Heart right ventricle (tissue), 16 donors: ENCODE results near the gene SPAG5. TPM values are rescaled to one million over a fixed set of nuclear protein-coding genes. Genes with fewer than 3 reads are reported as not detected.

Experiments used
- ATAC-seq, 8 donors: fragments of 200-7000 bp; cut with Tn5 transposase; one replicate each; pipeline ENCODE4 v1.9.1; 2020; ENCODE audit warnings: mild to moderate bottlenecking in 8 of 8, moderate library complexity in 8 of 8, moderate number of reproducible peaks in 1 of 8
- DNase-seq, 2 donors: peaks; one replicate each; pipeline ENCODE4 v3.0.0-alpha.2; 2020
- H3K27ac ChIP-seq, 10 donors: fragments of 200-600 bp; sonication (generic) in 2 of 10; one replicate each; pipeline versions ENCODE4 v1.5.0 to v1.8.0; 2020 to 2022; ENCODE audit warnings: mild to moderate bottlenecking in 3 of 10
- H3K27me3 ChIP-seq, 7 donors: fragments of 200-600 bp; one replicate each; pipeline ENCODE4 v1.8.0; 2021 to 2022; ENCODE audit warnings: mild to moderate bottlenecking in 2 of 7
- H3K36me3 ChIP-seq, 9 donors: fragments of 200-600 bp; sonication (generic) in 1 of 9; one replicate each; pipeline versions ENCODE4 v1.5.0 to v1.8.0; 2020 to 2022; ENCODE audit warnings: mild to moderate bottlenecking in 2 of 9
- H3K4me1 ChIP-seq, 9 donors: fragments of 200-600 bp; sonication (generic) in 1 of 9; one replicate each; pipeline versions ENCODE4 v1.5.0 to v1.8.0; 2020 to 2022; ENCODE audit warnings: mild to moderate bottlenecking in 4 of 9
- H3K4me3 ChIP-seq, 10 donors: fragments of 200-600 bp; sonication (generic) in 2 of 10; one replicate each; pipeline versions ENCODE4 v1.5.0 to v1.8.0; 2020 to 2022; ENCODE audit warnings: mild to moderate bottlenecking in 7 of 10, moderate library complexity in 2 of 10
- H3K9me3 ChIP-seq, 11 donors: fragments of 200-600 bp in 10 of 11; sonication (generic) in 2 of 11; one replicate each; pipeline versions ENCODE4 v1.5.0 to v1.8.0; 2013 to 2022; ENCODE audit warnings: mild to moderate bottlenecking in 2 of 11, control low read depth in 1 of 11, moderate library complexity in 1 of 11
- CTCF ChIP-seq, 9 donors: fragments of 200-600 bp; sonication (generic) in 2 of 9; IDR thresholded peaks; one replicate each; pipeline versions ENCODE4 v1.5.0 to v1.8.0; 2021 to 2022; ENCODE audit warnings: antibody characterized with exemption in 9 of 9, mild to moderate bottlenecking in 5 of 9, moderate library complexity in 1 of 9
- WGBS, 2 donors: extraction: QIAGEN DNeasy Blood & Tissue Kit; methylation state at CpG; one replicate each; pipeline ENCODE4 v1.1.7; 2013; ENCODE audit warnings: inconsistent platforms in 1 of 2; 5-methylcytosine and 5-hydroxymethylcytosine counted together
- intact Hi-C, 10 donors: fragments of 100-400 bp; cut with DNase I; formaldehyde crosslinking; loops; one replicate each; pipeline versions ENCODE4 v1.11.1 to v1.14.2; 2022
- polyA plus RNA-seq, 2 donors: library from polyadenylated mRNA; stranded (reverse); fragments of 200-250 nt; gene quantifications; one replicate each; pipeline ENCODE4 v1.2.3, GENCODE V29; 2013
- total RNA-seq, 10 donors: library from RNA; stranded (reverse); fragmentation: NEBNext Ultra II Directional in 3 of 10; extraction: Animal tissue kit (Norgen Biotek cat#: 25700) in 3 of 10; gene quantifications; one replicate each; pipeline versions ENCODE4 v1.2.1 to v1.2.4, GENCODE V29; 2021 to 2023
- donor health status: Arrhythmogenic right ventricular cardiomyopathy.
- donor health status: ischemic (EF 13 %, LVEDD 7.1; RV severe dilation, severe dysfunction).
- donor health status: healthy with polysubstance abuse.
- donor health status: DM: no; HTN: yes; CAD: no.
- donor health status: DM: no; HTN: no; CAD: no.
- donor health status: ischemic (EF 25% LVEDD 6.9; RV normal size, moderate dysfunction).
- donor health status: ischemic (EF 25% LVEDD 5.7; RV mildly dilated, moderate dysfunction).
- donor health status: healthy.
- donor health status: DM: yes; HTN: yes; CAD: no.
- donor health status: Ischemic cardiomyopathy.
- donor health status: ischemic (EF 35%, LVEDD 5.7; RV mildly dilated, moderate dysfunction).
- donor health status: nonischemic (EF 11% LVEDD 7.7; RV severe dilation, severe dysfunction).
- donor health status: DM: yes; HTN: yes; CAD: no.
- donor health status: PGD.
- donor health status: ischemic (EF 29% LVEDD 5.4; RV normal size, mild dysfunction).
- donor health status: nonischemic (EF 23%, LVEDD 6.1; RV moderate dilation, normal function).

The SPAG5 gene
- total and polyA plus RNA-seq, 12 donors: 0.55 to 6.5 (median 1.2) TPM

- Histone ChIP-seq H3K4me1 (no peaks in the 10 kb centered on the region), H3K27me3 (no peaks in the 10 kb centered on the region), H3K27ac (no peak overlapping the region), H3K4me3 (no peak overlapping the region), H3K36me3 (peaks cover 0 to 82% (median 0%) of the 10 kb centered on the region in 9 donors), H3K9me3 (no peaks in the 10 kb centered on the region)
- ATAC-seq: no peak
- 95 to 98% methylated on average over 2 of the region's 2 CpGs for WGBS, 2 donors
- no peak for DNase-seq
- intact Hi-C loops: no loop called here
- TF ChIP-seq CTCF (IDR thresholded peaks at IDR 0.05): no peak
Measured at GRCh38 chr17:28582513-28582912, 16.3 kb downstream of the SPAG5 start.

GRCh38 chr17:28580959-28581358 lies 17.9 kb downstream of the SPAG5 start:
- Histone ChIP-seq H3K4me3 (no peak overlapping the region), H3K4me1 (peaks cover 0 to 10% (median 6%) of the 10 kb centered on the region in 9 donors), H3K36me3 (peaks cover 0 to 77% (median 0%) of the 10 kb centered on the region in 9 donors), H3K27me3 (no peaks in the 10 kb centered on the region), H3K27ac (no peak overlapping the region), H3K9me3 (no peaks in the 10 kb centered on the region)
- no peak for TF ChIP-seq CTCF (IDR thresholded peaks at IDR 0.05)
- intact Hi-C loops: no loop called here
- ATAC-seq: no peak
- DNase-seq: no peak
- WGBS, 2 donors: 99 to 100% methylated on average over 3 of the region's 3 CpGs

- Histone ChIP-seq H3K4me1 (peaks cover 0 to 21% (median 11%) of the 10 kb centered on the region in 9 donors), H3K27ac (no peak overlapping the region), H3K27me3 (no peaks in the 10 kb centered on the region), H3K4me3 (no peak overlapping the region), H3K36me3 (peaks cover 0 to 62% (median 0%) of the 10 kb centered on the region in 9 donors), H3K9me3 (no peaks in the 10 kb centered on the region)
- DNase-seq (no peak), ATAC-seq (no peak)
- 90 to 92% methylated on average over 4 of the region's 4 CpGs for WGBS, 2 donors
- no peak for TF ChIP-seq CTCF (IDR thresholded peaks at IDR 0.05)
- intact Hi-C loops: no loop called here
Measured at GRCh38 chr17:28579526-28579925, 19.3 kb downstream of the SPAG5 start.

GRCh38 chr17:28578246-28579195 lies 20.3 kb downstream of the SPAG5 start:
- intact Hi-C loops: no loop called here
- Histone ChIP-seq H3K27ac (no peak overlapping the region), H3K4me3 (no peak overlapping the region), H3K36me3 (peaks cover 0 to 52% (median 0%) of the 10 kb centered on the region in 9 donors), H3K9me3 (no peaks in the 10 kb centered on the region), H3K27me3 (no peaks in the 10 kb centered on the region), H3K4me1 (peaks cover 0 to 31% (median 19%) of the 10 kb centered on the region in 9 donors)
- no peak for TF ChIP-seq CTCF (IDR thresholded peaks at IDR 0.05)
- 97 to 98% methylated on average over 8 of the region's 8 CpGs for WGBS, 2 donors
- ATAC-seq: no peak
- DNase-seq: no peak
